ENCODE results near the gene PHYKPL. TPM values are rescaled to one million over a fixed set of nuclear protein-coding genes. Genes with fewer than 3 reads are reported as not detected.
A peak's percentile ranks its signal among the peaks of the same experiment; 100 is the strongest.

Gene PHYKPL
- total RNA-seq, 1 donor from 2014 or later: 20.5 TPM

- Histone ChIP-seq H2AFZ (replicated peaks) (no peak overlapping the region), H3K27me3 (no peaks in the 10 kb centered on the region), H3K4me1 (peaks cover 2% of the 10 kb centered on the region), H3K4me2 (no peak overlapping the region), H3K27ac (no peak overlapping the region), H3K9me3 (ENCODE audit: low read depth) (no peaks in the 10 kb centered on the region), H3F3A (ENCODE audit: low read depth) (peaks cover 30% of the 10 kb centered on the region), H3K4me3 (no peak overlapping the region), H3K9ac (no peak overlapping the region), H3K79me2 (ENCODE audit: low read depth) (peaks cover 4% of the 10 kb centered on the region), H4K20me1 (ENCODE audit: low read depth) (peaks cover 4% of the 10 kb centered on the region), H3K36me3 (no peaks in the 10 kb centered on the region)
- Mint-ChIP-seq H3K4me1 (peaks cover 13% of the 10 kb centered on the region), H3K4me3 (no peak overlapping the region), H3K27me3 (ENCODE audit: insufficient read depth, low read depth) (peaks cover 10% of the 10 kb centered on the region), H3K27ac (peak overlapping the region; percentile 42), H3K36me3 (no peaks in the 10 kb centered on the region), H3K9me3 (no peaks in the 10 kb centered on the region)
- TF ChIP-seq EZH2phosphoT487 (IDR thresholded peaks at IDR 0.05) (no peak), EZH2 (IDR thresholded peaks at IDR 0.05) (no peak)
- TF ChIP-seq, protein P1, sequence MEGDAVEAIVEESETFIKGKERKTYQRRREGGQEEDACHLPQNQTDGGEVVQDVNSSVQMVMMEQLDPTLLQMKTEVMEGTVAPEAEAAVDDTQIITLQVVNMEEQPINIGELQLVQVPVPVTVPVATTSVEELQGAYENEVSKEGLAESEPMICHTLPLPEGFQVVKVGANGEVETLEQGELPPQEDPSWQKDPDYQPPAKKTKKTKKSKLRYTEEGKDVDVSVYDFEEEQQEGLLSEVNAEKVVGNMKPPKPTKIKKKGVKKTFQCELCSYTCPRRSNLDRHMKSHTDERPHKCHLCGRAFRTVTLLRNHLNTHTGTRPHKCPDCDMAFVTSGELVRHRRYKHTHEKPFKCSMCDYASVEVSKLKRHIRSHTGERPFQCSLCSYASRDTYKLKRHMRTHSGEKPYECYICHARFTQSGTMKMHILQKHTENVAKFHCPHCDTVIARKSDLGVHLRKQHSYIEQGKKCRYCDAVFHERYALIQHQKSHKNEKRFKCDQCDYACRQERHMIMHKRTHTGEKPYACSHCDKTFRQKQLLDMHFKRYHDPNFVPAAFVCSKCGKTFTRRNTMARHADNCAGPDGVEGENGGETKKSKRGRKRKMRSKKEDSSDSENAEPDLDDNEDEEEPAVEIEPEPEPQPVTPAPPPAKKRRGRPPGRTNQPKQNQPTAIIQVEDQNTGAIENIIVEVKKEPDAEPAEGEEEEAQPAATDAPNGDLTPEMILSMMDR (IDR thresholded peaks at IDR 0.05): no peak
- no peak for DNase-seq (ENCODE audit: low spot score)
These were observed 4.1 kb upstream of the PHYKPL start for GRCh38 chr5:178236679-178237078.

GRCh38 chr5:178236126-178236525, 3.5 kb upstream of the PHYKPL start:
- H2AFZ ChIP-seq (replicated peaks): no peak overlapping the region
- peaks cover 30% of the 10 kb centered on the region for H3F3A ChIP-seq (ENCODE audit: low read depth)
- no peak overlapping the region for H3K4me2 ChIP-seq
- no peak overlapping the region for H3K9ac ChIP-seq
- peaks cover 9% of the 10 kb centered on the region for H3K79me2 ChIP-seq (ENCODE audit: low read depth)
- Mint-ChIP-seq H3K27me3 (ENCODE audit: insufficient read depth, low read depth) (peaks cover 10% of the 10 kb centered on the region), H3K9me3 (no peaks in the 10 kb centered on the region), H3K4me3 (no peak overlapping the region), H3K36me3 (peaks cover 2% of the 10 kb centered on the region), H3K27ac (peak overlapping the region; percentile 42), H3K4me1 (peaks cover 18% of the 10 kb centered on the region)
- no peaks in the 10 kb centered on the region for H3K9me3 ChIP-seq (ENCODE audit: low read depth)
- peaks cover 8% of the 10 kb centered on the region for H3K4me1 ChIP-seq
- no peaks in the 10 kb centered on the region for H3K36me3 ChIP-seq
- peaks cover 10% of the 10 kb centered on the region for H4K20me1 ChIP-seq (ENCODE audit: low read depth)
- H3K27me3 ChIP-seq: no peaks in the 10 kb centered on the region
- DNase-seq (ENCODE audit: low spot score): no peak
- H3K27ac ChIP-seq: no peak overlapping the region
- TF ChIP-seq EZH2phosphoT487 (IDR thresholded peaks at IDR 0.05) (no peak), EZH2 (IDR thresholded peaks at IDR 0.05) (no peak)
- TF ChIP-seq, protein P1 (IDR thresholded peaks at IDR 0.05): no peak
- H3K4me3 ChIP-seq: no peak overlapping the region

DNA sequence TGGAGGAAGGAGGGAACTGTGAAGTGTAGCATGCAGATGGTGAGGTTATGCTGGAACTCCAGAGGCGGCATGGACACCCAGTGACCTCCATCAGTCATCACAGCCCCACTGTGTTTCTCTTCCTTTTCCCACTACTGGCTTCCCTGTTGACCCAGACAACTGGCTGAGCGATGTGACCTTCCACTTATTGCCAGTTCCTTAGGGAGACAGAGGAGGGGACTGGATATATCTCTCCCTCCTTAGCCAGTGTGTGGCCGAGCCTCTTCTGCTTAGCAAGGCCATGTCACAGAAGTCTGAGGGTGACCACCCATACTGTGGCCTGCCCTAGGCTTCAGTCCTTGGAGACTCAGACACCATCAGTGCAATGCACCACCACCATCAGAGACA, 3.0 kb upstream of the PHYKPL start:
- Histone ChIP-seq H3K9ac (no peak overlapping the region), H3K4me2 (no peak overlapping the region), H3K79me2 (ENCODE audit: low read depth) (peaks cover 15% of the 10 kb centered on the region), H4K20me1 (ENCODE audit: low read depth) (peaks cover 15% of the 10 kb centered on the region), H3F3A (ENCODE audit: low read depth) (peaks cover 30% of the 10 kb centered on the region), H3K27ac (no peak overlapping the region), H2AFZ (replicated peaks) (no peak overlapping the region), H3K9me3 (ENCODE audit: low read depth) (no peaks in the 10 kb centered on the region), H3K36me3 (no peaks in the 10 kb centered on the region), H3K4me1 (peaks cover 9% of the 10 kb centered on the region), H3K27me3 (no peaks in the 10 kb centered on the region), H3K4me3 (no peak overlapping the region)
- no peak for DNase-seq (ENCODE audit: low spot score)
- H3K4me1 Mint-ChIP-seq: peaks cover 21% of the 10 kb centered on the region
- H3K36me3 Mint-ChIP-seq: peaks cover 6% of the 10 kb centered on the region
- H3K4me3 Mint-ChIP-seq: no peak overlapping the region
- peak overlapping the region; percentile 57 for H3K27ac Mint-ChIP-seq
- H3K9me3 Mint-ChIP-seq: no peaks in the 10 kb centered on the region
- H3K27me3 Mint-ChIP-seq (ENCODE audit: insufficient read depth, low read depth): peaks cover 9% of the 10 kb centered on the region
- TF ChIP-seq EZH2phosphoT487 (IDR thresholded peaks at IDR 0.05): no peak
- TF ChIP-seq, protein P1 (IDR thresholded peaks at IDR 0.05): no peak
- no peak for TF ChIP-seq EZH2 (IDR thresholded peaks at IDR 0.05)
